Neural cell (in vitro differentiated cells): Measurements from ENCODE around the gene S1PR2. TPM values are rescaled to one million over a fixed set of nuclear protein-coding genes. Genes with fewer than 3 reads are reported as not detected.

Experiments
- H2AFZ ChIP-seq: fragments of 200-600, 300-800 bp; sonication (generic), shearing (Covaris generic); 2 replicates; pipeline ENCODE4 v1.6.0; 2014; ENCODE audit warnings: low read depth, mild to moderate bottlenecking, antibody characterized with exemption, low read length, moderate library complexity
- H3F3A ChIP-seq: fragments of 200-600 bp; shearing (Covaris generic); 2 replicates; pipeline ENCODE4 v1.6.1; 2016; ENCODE audit warnings: mild to moderate bottlenecking, moderate library complexity, mixed read lengths, antibody characterized with exemption, low read length; ENCODE audit not compliant: insufficient read depth, poor library complexity, severe bottlenecking
- H3K27ac ChIP-seq: fragments of 200-600, 300-800 bp; sonication (generic), shearing (Covaris generic); 2 replicates; pipeline ENCODE4 v1.5.1; 2014; ENCODE audit warnings: mild to moderate bottlenecking, low read length, moderate library complexity
- H3K27me3 ChIP-seq: fragments of 300-800, 200-600 bp; sonication (generic), shearing (Covaris generic); 2 replicates; pipeline ENCODE4 v1.6.0; 2014; ENCODE audit warnings: mild to moderate bottlenecking, low read depth, low read length, moderate library complexity; ENCODE audit not compliant: insufficient read depth
- H3K36me3 ChIP-seq: fragments of 300-800, 200-600 bp; sonication (generic), shearing (Covaris generic); 2 replicates; pipeline ENCODE4 v1.5.1; 2014; ENCODE audit warnings: mild to moderate bottlenecking, antibody characterized with exemption, low read length, moderate library complexity; ENCODE audit not compliant: insufficient read depth
- H3K4me2 ChIP-seq: fragments of 300-800, 200-600 bp; sonication (generic), shearing (Covaris generic); 2 replicates; pipeline ENCODE4 v1.6.0; 2014; ENCODE audit warnings: mild to moderate bottlenecking, low read length
- H3K4me3 ChIP-seq: fragments of 300-800, 200-600 bp; sonication (generic), shearing (Covaris generic); 2 replicates; pipeline ENCODE4 v1.5.1; 2014; ENCODE audit warnings: mild to moderate bottlenecking, low read length, moderate library complexity
- H3K79me2 ChIP-seq: fragments of 200-600 bp; shearing (Covaris generic); replicated peaks from 2 replicates; pipeline ENCODE4 v1.6.0; 2014; ENCODE audit warnings: mild to moderate bottlenecking, low read length, moderate library complexity; ENCODE audit not compliant: insufficient read depth
- H3K9ac ChIP-seq: fragments of 300-800, 200-600 bp; sonication (generic), shearing (Covaris generic); 2 replicates; pipeline ENCODE4 v1.6.1; 2016; ENCODE audit warnings: mild to moderate bottlenecking, low read length, mixed read lengths
- H3K9me2 ChIP-seq: fragments of 200-600 bp; shearing (Covaris generic); 2 replicates; pipeline ENCODE4 v1.6.1; 2016; ENCODE audit warnings: mild to moderate bottlenecking, low read length, mixed read lengths; ENCODE audit not compliant: insufficient read depth
- H3K9me3 ChIP-seq: fragments of 200-600, 300-800 bp; sonication (generic), shearing (Covaris generic); 2 replicates; pipeline ENCODE4 v1.6.1; 2016; ENCODE audit warnings: mild to moderate bottlenecking, mixed run types, low read length, moderate library complexity, mixed read lengths
- H4K20me1 ChIP-seq: fragments of 200-600 bp; shearing (Covaris generic); 2 replicates; pipeline ENCODE4 v1.6.1; 2016; ENCODE audit warnings: mild to moderate bottlenecking, mixed run types; ENCODE audit not compliant: insufficient read depth
- EP300 ChIP-seq: fragments of 450-650 bp; conservative IDR thresholded peaks from 2 replicates; pipeline ENCODE4 v1.6.1; 2014; ENCODE audit warnings: antibody characterized with exemption, mild to moderate bottlenecking, moderate library complexity; ENCODE audit not compliant: poor library complexity, severe bottlenecking
- EZH2 ChIP-seq: fragments of 200-600, 300-800 bp; shearing (Covaris generic), sonication (generic); IDR thresholded peaks from 2 replicates; pipeline ENCODE4 v1.6.1; 2014; ENCODE audit warnings: antibody characterized with exemption, low read length, borderline replicate concordance, mild to moderate bottlenecking; ENCODE audit not compliant: insufficient read depth, poor library complexity, severe bottlenecking
- MXI1 ChIP-seq: fragments of 450-650 bp; conservative IDR thresholded peaks from 2 replicates; pipeline ENCODE4 v1.6.1; 2014; ENCODE audit warnings: antibody characterized with exemption, mild to moderate bottlenecking; ENCODE audit not compliant: poor library complexity, severe bottlenecking
- POLR2AphosphoS5 ChIP-seq: IDR thresholded peaks from 2 replicates; pipeline ENCODE4 v1.6.1; 2012
- RAD21 ChIP-seq: fragments of 450-650 bp; conservative IDR thresholded peaks from 2 replicates; pipeline ENCODE4 v1.6.1; 2014; ENCODE audit warnings: antibody characterized with exemption, mild to moderate bottlenecking, moderate library complexity
- SMC3 ChIP-seq: fragments of 450-650 bp; conservative IDR thresholded peaks from 2 replicates; pipeline ENCODE4 v1.6.1; 2014; ENCODE audit warnings: antibody characterized with exemption, mild to moderate bottlenecking, moderate library complexity; ENCODE audit not compliant: poor library complexity
- TAF1 ChIP-seq: IDR thresholded peaks from 2 replicates; pipeline ENCODE4 v1.6.1; 2012; ENCODE audit warnings: low read depth
- polyA plus RNA-seq: library from polyadenylated mRNA; depleted of rRNA; stranded (reverse); fragments of >200 nt; gene quantifications from 2 replicates; pipeline ENCODE4 v1.2.3, GENCODE V29; 2014
- TF ChIP-seq, protein P1 (sequence below): fragments of 450-650 bp; IDR thresholded peaks from 2 replicates; pipeline ENCODE4 v1.5.1; 2014; ENCODE audit warnings: antibody characterized with exemption, mild to moderate bottlenecking, moderate library complexity; ENCODE audit not compliant: poor library complexity, severe bottlenecking
- TF ChIP-seq, protein P2 (sequence below): IDR thresholded peaks from 2 replicates; pipeline ENCODE4 v1.6.1; 2012; ENCODE audit warnings: borderline replicate concordance

Gene S1PR2
- polyA plus RNA-seq, 1 donor from 2014 or later: 7.5 TPM

DNA sequence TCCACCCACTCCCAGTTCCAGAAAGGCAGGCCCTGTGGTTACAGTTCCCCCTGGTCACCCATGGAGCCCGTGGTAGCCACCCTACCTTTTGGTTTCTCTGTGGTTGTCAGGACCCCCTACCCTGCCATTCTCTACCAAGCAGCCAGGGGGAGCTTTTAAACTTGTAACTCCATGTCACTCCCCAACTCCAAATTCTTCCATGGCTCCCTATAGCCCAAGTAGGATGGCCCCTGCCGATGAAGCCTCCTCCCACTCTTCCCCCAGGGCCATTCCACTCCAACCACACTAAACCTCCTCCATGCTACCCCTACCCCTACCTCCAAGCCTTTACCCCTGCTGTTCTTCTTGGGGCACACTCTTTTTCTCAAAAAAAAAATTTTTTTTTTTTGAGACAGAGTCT is 2.2 kb downstream of the S1PR2 start:
- TF ChIP-seq, protein P1, sequence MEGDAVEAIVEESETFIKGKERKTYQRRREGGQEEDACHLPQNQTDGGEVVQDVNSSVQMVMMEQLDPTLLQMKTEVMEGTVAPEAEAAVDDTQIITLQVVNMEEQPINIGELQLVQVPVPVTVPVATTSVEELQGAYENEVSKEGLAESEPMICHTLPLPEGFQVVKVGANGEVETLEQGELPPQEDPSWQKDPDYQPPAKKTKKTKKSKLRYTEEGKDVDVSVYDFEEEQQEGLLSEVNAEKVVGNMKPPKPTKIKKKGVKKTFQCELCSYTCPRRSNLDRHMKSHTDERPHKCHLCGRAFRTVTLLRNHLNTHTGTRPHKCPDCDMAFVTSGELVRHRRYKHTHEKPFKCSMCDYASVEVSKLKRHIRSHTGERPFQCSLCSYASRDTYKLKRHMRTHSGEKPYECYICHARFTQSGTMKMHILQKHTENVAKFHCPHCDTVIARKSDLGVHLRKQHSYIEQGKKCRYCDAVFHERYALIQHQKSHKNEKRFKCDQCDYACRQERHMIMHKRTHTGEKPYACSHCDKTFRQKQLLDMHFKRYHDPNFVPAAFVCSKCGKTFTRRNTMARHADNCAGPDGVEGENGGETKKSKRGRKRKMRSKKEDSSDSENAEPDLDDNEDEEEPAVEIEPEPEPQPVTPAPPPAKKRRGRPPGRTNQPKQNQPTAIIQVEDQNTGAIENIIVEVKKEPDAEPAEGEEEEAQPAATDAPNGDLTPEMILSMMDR: peak; percentile 34
- TF ChIP-seq EP300: no peak
- peak overlapping the region; percentile 92 for H3K4me3 ChIP-seq
- H2AFZ ChIP-seq: no peak overlapping the region
- no peak overlapping the region for H3K4me2 ChIP-seq
- no peaks in the 10 kb centered on the region for H3F3A ChIP-seq
- H3K27me3 ChIP-seq: no peaks in the 10 kb centered on the region
- H3K9ac ChIP-seq: no peak overlapping the region
- no peaks in the 10 kb centered on the region for H3K36me3 ChIP-seq
- peaks cover 10% of the 10 kb centered on the region for H3K79me2 ChIP-seq
- H3K27ac ChIP-seq: no peak overlapping the region
- no peaks in the 10 kb centered on the region for H3K9me2 ChIP-seq
- no peaks in the 10 kb centered on the region for H4K20me1 ChIP-seq
- H3K9me3 ChIP-seq: no peaks in the 10 kb centered on the region

DNA sequence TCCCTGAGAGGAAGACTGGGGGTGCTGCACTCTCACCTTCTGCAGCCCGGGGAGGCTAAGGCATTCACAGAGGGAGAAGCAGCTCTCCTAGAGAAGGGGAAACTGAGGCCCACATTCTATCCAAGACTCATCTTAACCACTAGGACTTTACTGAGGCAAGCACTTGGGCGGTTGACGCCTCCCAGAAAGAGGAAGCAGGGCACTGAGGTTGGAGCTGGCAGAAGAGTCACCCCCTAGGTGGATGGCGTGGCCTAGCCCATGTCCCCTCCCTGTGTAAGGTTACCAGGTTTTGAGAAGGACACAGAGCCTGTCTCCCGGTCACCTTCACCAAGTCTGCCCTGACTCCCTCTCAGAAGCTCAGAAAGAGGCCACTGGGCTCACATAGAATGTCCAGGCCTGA is 2.7 kb downstream of the S1PR2 start:
- Histone ChIP-seq H3K4me3 (no peak overlapping the region), H3K27me3 (no peaks in the 10 kb centered on the region), H3K9me2 (no peaks in the 10 kb centered on the region), H3K27ac (no peak overlapping the region), H3K4me2 (no peak overlapping the region), H3K9me3 (no peaks in the 10 kb centered on the region), H3K9ac (no peak overlapping the region), H3K36me3 (no peaks in the 10 kb centered on the region), H3K79me2 (peaks cover 10% of the 10 kb centered on the region), H2AFZ (no peak overlapping the region), H3F3A (no peaks in the 10 kb centered on the region), H4K20me1 (no peaks in the 10 kb centered on the region)
- TF ChIP-seq EZH2 (no peak), RAD21 (no peak), SMC3 (no peak), TAF1 (no peak)
- TF ChIP-seq, protein P2, sequence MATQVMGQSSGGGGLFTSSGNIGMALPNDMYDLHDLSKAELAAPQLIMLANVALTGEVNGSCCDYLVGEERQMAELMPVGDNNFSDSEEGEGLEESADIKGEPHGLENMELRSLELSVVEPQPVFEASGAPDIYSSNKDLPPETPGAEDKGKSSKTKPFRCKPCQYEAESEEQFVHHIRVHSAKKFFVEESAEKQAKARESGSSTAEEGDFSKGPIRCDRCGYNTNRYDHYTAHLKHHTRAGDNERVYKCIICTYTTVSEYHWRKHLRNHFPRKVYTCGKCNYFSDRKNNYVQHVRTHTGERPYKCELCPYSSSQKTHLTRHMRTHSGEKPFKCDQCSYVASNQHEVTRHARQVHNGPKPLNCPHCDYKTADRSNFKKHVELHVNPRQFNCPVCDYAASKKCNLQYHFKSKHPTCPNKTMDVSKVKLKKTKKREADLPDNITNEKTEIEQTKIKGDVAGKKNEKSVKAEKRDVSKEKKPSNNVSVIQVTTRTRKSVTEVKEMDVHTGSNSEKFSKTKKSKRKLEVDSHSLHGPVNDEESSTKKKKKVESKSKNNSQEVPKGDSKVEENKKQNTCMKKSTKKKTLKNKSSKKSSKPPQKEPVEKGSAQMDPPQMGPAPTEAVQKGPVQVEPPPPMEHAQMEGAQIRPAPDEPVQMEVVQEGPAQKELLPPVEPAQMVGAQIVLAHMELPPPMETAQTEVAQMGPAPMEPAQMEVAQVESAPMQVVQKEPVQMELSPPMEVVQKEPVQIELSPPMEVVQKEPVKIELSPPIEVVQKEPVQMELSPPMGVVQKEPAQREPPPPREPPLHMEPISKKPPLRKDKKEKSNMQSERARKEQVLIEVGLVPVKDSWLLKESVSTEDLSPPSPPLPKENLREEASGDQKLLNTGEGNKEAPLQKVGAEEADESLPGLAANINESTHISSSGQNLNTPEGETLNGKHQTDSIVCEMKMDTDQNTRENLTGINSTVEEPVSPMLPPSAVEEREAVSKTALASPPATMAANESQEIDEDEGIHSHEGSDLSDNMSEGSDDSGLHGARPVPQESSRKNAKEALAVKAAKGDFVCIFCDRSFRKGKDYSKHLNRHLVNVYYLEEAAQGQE: no peak

DNA sequence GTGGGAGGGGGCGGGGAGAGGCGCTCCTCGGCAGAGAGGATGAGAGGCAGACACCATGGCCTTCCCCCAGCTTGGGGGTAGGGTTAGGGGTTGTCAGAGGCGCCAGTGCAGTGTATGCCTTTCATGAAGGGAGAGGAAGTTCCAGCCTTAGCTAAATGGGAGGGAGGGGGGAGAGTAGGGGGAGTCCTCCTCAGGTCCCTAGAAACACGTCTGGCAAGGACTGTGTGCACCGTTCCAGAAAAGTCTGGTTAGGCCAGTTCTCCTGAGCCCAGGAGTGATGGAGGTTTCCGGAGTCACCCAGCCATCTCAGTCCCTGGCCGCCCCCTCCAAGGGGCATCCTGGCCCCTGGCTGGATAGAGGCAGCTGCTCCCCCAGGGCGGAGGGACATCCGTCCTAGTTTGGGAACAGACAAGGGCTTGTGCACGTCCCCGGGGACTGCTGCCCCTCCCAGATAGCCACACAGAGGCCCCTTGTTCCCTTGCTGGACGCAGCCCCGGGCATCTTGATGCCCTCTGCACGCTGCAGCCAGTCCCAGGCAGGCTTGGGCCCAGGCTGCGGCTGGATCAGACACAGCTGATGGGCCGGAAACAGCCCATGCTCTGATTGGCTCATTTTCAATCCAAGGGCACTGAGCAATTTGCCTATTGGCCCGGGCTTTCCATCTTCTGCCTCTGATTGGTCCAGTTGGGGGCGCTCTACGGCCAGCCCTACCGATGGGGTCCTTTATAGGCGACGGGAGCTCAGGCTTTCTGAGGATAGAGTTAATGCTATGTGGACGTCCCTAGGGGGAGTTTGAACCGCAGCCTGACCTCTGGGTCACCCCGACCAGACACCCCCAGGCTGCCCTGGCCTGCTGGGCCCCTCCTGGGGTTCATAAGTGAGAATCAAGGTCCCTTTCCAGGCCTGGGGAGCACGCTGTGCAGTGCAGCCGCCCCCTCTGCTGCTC is 3.8 kb downstream of the S1PR2 start:
- TF ChIP-seq EZH2: no peak
- TF ChIP-seq, protein P2: no peak
- TF ChIP-seq POLR2AphosphoS5: no peak
- TF ChIP-seq, protein P1: no peak
- no peak for TF ChIP-seq EP300
- TF ChIP-seq RAD21: no peak
- TF ChIP-seq SMC3: no peak
- no peak for TF ChIP-seq MXI1
- no peak for TF ChIP-seq TAF1
- no peak overlapping the region for H3K27ac ChIP-seq
- H2AFZ ChIP-seq: no peak overlapping the region
- H3K27me3 ChIP-seq: no peaks in the 10 kb centered on the region
- H3K4me2 ChIP-seq: no peak overlapping the region
- no peaks in the 10 kb centered on the region for H3F3A ChIP-seq
- no peaks in the 10 kb centered on the region for H3K9me2 ChIP-seq
- peaks cover 10% of the 10 kb centered on the region for H3K79me2 ChIP-seq
- H3K9ac ChIP-seq: no peak overlapping the region
- no peaks in the 10 kb centered on the region for H3K36me3 ChIP-seq
- no peak overlapping the region for H3K4me3 ChIP-seq
- no peaks in the 10 kb centered on the region for H4K20me1 ChIP-seq
- no peaks in the 10 kb centered on the region for H3K9me3 ChIP-seq
